GM03348 (cell line): ENCODE data around the gene SLC48A1.

Experiments used
- DNase-seq: peaks from one replicate; pipeline ENCODE4 v3.0.0; 2012; ENCODE audit warnings: low spot score

SLC48A1 gene

DNA sequence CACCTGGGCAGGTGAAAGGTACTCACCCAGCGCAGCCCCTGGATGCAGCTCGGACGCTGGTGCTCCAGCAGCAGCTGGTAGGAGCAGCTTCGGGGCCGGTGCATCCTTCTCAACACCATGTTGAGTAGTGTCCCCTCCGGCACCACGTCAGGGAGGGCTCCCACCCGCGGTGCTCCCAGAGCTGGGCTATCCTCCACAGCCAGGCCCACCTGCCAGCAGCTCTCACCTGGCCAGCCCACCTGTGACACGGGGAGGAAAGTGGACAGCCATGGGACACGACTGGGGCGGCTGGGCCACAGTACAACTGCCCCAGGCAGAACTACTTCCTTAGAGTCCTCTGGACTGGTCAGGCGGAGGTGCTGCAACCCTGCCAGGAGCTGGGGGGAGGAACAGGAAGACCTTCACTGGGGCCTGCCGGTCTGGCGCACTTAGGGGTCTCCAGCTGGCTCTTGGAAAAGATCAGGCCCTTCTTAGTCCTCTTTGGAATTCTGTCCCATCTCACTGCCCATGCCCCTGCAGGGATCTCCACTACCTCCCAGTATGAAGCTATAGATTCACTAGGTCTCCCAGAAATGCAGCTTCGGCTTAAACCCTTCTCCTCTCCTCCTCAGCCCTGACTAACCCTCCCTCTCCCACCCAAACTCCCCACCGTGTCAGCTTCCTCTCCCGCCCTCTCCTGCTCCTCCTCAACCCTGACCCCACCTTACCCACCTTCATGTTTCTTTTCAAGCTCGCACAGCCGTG lies 15.0 kb upstream of the SLC48A1 start:
- DNase-seq: no peak

DNA sequence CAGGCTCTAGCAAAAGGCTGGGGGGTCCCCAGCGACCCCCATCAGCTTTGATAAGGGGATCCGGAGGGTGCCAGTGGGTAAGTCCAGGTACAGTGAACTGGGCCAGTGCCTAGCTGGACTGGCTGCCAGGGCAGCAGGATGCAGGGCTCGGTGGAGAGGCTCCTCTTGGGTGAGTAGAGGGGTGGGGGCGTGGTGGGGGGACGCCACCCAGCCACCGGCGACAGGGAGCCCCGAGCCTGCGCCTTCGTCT lies 14.5 kb upstream of the SLC48A1 start:
- DNase-seq: no peak

DNA sequence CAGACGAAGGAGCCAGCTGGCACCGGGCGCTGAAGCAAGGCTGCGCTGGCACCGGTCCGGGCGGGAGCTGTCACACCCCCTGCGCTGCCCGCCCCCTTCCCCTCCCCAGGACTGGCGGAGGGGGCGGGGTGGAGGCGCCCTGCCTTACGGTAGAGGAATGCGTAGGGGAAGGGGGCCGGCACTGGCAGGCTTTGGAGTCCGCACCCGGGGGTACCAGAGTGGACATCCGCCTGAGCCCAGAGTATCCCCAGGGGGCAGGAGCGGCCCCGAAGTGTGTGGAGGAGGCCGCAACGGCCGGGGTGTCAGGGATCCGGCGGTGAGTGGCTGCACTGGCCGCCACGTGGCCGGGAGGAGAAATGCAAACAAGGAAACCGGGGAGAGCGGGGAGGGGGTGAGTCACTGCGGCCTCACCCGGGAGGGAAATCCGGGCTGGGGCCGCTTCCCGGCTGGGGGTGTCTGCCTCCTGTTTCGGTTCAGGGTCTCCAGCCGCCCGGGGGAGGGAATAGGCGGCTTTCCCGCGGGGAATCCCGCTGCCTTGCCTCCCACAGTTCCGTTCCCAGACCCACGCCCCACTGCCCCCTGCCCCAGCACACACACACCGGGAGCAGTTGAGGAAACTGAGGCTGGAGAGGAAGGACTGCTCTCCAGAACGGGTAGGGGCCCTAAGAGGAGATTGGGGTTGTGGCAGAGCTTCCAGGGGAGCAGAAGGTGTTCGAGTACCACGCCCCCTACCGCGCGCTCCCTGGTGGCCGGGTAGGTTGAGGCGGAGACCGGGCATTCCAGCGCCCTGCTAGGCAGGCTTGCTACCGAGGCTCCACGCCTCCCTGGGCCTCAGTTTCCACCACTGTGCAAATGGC lies 14.0 kb upstream of the SLC48A1 start, which contains the start of gene RAPGEF3:
Gene RAPGEF3 (minus strand): TSS at position 47 of the 857 bp plus-strand sequence. CDS start 324 bp downstream, outside the sequence.
- DNase-seq: peak; percentile 98

DNA sequence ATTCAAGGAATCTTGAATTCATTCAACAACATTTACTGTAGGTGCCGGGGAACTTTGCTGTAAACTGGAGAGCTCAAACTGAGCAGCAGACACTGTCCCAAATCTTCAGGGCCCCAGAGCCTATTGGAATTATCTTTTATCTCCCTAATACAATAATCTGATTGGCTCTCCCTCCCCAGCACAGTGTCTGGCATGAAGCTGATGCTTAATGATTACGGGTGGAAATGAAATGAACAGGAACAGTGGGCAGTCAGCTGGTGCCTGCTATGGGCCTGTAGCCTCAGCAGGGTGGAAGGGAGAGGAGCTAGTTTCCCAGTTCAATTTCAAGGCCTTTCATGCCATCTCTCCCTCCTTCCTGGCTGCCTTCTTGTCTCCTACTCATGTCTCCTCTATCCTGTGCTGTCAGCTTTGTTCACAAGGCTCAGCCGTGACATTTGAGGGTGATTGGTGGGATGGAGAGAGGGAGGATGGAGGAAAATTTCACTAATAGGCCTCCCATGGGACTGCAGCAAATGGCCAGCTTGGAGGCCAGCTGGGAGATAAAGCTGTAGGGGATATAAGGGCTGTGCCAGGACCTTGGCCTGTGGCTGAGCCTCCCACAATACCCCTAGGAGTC lies 10.1 kb upstream of the SLC48A1 start:
- DNase-seq: no peak

DNA sequence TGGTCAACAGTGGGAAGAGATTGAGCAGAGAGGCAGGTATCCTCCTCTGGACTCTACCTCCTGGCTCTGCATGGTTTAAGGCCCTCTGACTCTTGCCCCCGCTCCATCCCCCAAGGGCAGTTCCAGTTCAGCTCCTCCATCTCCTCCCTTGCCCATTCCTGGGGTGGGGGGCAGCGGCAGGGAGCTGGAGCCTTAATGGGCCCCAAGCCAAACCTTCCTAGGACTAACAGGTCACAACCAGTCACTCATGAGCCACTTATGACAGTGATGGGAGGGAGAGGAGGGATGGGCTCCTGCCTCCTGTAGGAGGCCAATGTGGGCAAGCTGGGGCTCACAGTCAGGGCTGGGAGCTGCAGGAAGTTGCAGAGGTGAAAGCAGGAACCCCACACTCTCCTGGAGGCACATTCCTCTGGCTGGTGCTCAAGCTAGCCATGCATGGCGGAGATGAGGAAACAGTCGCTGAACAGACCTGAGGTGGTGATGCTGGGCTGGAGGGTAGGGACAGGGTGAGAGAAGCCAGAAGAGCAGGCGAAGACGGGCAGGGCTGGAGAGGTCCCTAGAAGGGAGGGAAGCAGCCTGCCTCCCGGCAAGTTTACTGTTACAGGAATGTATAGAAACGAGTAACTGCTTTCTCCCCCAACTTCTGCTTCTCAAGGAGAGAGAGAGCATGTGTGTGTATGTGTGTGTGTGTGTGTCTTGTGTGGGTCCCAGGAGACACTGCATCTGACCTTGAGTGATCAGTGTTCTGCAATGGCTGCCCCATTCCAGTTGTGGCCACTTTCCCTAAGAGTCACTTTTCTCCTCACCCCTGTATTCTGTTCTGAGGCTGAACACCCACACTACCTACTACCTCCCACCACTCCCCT lies 9.3 kb upstream of the SLC48A1 start:
- no peak for DNase-seq

DNA sequence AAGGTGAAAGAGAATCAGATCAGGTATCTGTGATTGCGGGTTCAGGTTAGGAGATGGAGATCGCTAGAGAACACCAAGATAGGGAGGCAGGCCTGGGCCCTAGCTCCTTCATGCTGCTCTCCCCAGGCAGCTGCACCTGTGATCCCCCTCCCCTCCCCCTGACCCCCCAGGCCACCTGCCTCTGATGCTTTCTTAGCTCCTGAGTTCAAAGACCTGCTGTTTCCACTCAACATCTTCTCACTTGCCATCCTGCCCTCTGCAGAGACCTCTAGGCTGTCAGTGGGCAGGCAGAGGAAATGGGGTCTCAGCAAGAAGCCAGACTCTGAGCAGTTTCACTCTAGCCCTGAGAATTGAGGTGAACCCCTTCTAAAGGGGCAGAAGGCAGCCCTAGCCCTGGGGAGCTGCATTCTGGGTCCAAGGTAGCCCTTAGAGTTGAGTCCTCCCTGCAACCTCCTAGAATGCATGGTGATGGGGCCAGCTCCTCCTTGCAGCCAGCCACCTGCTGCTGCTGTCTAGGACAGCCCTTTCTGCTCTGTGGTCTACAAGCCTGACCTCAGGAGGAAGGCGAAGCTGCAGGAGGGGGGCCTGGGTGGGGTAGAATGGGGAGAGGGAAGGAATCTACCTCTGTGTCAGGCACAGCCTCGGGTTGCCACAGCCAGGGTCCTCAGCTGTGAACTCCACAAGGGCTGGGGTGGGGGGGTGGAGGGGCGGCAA lies 6.4 kb upstream of the SLC48A1 start:
- no peak for DNase-seq

DNA sequence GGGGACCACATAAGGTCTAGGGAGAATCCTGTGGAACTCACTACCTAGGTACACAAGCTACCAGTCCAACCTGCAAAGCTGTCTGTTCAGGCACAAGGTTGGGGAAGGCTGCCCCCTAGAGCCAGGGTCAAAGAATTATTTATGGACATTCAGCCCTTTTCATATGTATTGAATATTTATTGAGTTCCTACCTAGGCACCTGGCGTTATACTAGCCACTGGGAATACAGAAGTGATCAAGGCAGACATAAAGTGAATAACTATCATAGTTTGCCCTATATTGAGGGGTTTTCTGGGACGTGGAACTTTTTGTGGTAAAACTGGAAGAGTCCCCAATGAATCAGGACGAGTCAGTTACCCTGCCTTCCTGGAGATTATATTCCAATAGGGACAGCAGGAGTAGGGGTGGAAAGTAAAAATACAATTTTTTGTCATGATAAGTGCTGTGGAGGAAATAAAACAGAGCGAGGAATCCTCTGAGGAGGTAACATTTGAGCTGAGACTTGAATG lies 5.8 kb upstream of the SLC48A1 start:
- no peak for DNase-seq

DNA sequence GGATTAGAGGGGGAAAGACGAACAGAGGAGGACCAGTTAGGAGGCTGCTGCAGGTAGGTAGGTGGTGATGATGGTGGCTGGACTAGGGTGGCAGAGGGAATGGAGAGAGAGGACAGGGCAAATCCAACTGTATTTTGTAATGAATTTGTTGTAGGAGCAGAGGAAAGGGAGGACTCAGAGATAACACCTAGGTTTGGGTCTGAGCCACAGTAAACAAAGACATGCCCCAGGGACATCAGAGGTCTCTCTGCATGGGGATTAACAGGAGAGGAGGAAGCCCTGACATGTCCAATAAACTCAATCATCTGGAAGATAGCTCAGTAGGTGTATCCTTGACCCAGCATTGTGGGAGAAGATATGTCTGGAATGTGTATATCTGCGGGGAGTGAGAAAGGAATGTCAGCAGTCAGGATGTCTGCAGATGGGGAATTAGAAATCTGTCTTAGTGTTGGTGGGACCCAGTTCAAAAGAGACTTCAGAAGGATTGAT lies 4.7 kb upstream of the SLC48A1 start:
- DNase-seq: peak; percentile 79

DNA sequence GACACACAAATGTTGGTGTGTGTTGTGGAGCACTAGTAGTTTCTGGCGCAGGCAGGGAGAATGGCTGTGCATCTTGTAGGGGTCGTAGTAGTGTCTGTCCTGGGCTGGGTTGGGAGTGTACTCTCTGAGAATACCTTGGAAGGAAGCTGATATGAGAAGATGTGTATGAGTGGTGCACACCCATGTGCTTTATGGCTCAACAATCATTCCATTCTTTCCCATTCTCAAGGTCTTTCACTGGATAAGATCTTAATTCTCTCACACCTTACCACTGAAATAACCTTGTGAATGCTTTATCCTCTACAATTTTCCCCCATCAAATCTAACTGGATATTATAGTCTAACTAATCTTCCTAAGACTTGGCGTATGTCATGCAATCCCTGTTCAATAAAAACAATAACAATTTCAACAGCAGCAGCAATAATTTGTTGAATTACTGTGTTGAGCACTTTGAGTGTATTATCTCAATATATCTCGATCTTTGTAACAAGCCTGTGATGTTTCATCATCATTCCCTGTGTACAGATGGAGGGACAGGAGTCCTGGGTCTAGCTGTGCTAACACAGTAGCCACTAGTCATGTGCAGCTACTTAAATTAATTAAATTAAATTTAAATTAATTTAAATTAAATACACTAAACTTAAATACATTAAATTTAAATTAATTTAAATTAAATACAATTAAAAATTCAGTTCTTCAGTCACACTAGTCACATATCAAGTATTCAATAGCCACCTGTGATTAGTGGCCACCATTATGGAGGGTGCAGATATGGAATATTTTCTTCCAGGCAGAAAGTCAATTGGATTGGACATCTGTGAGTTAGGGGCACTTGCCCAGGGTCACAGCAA lies 3.6 kb upstream of the SLC48A1 start:
- no peak for DNase-seq

DNA sequence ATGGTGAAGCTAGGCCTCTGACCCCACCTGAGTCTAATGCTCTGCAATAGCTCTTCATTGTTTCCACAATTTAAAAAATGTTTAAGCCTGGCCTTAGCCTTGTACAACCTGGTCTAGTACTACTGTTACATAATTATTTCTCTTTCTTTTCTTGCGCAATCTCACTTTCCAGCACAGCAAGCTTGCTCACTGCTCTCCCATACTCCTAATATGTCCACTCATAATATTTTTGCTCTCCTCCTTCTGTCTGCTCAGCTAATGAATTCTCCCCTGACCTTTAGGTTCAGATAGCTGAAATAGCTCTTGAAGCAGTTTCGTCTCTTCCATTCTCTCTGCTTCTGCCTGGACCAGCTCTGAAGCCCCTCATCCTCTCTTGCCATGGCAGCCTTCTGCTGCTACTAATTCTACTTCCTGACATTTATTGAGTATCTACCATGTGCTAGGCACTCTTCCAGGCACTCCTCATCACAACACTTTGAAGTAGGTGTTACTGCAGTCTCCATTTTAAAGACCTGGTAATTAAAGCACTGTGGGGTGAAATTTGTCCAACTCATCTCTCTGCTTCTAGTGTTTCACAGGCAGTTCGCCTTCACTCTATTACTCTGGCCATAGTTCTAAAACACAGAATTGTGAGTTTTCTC lies 2.8 kb upstream of the SLC48A1 start:
- DNase-seq: peak; percentile 72

DNA sequence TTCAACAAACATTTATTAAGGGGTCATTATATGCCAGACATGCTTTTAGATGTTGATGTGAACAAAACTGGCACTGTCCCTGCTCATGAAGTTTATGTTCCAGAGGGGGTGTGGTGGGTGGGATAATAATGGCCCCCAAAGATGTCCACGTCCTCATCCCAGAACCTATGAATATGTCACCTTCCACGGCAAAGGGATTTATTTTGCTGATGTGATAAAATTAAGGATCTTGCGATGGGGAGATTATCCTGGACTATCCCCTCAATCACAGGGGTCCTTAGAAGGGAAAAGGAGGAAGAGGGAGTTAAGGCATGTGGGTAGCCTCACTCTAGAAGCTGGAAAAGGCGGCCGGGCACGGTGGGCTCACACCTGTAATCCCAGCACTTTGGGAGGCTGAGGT lies 1.7 kb upstream of the SLC48A1 start:
- no peak for DNase-seq

DNA sequence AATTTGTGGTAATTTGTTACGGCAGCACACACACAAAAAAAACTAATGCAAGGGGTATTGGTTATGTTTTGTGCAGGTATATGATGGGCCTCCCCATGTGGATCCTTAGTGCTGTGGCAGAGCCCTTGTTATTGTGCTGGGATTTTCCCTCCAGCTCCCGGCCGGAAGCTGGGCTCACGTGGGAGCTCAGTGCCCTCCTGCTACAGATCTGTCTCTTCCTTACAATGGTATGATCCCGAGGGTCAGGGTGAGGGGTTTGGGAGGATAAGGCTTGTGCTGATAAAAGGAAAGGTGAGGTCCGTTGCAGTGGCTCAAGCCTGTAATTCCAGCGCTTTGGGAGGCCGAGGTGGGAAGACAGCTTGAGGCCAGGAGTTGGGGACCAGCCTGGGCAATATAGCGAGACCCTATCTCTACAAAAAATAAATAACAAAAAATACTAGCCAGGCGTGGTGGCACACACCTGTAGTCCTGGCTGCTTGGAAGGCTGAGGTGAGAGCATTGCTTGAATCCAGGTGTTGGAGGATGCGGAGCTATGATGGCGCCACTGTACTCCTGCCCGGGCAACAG lies 861 bp upstream of the SLC48A1 start:
- no peak for DNase-seq

DNA sequence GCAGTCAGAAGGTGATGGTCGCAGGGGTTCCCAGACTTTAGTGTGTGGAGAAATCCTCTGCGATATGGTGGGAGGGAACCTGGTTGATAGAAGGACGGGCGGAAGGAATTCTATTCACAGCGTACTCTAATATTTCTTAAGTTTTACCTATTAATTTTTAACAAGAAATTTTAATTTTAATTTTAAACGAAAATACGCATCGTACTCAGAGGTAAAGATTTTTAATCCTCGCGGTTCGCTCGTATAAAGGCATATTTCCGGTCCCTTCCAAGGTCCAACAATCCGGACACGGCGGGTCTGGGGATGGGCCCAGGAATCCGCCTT lies 338 bp upstream of the SLC48A1 start:
- no peak for DNase-seq

DNA sequence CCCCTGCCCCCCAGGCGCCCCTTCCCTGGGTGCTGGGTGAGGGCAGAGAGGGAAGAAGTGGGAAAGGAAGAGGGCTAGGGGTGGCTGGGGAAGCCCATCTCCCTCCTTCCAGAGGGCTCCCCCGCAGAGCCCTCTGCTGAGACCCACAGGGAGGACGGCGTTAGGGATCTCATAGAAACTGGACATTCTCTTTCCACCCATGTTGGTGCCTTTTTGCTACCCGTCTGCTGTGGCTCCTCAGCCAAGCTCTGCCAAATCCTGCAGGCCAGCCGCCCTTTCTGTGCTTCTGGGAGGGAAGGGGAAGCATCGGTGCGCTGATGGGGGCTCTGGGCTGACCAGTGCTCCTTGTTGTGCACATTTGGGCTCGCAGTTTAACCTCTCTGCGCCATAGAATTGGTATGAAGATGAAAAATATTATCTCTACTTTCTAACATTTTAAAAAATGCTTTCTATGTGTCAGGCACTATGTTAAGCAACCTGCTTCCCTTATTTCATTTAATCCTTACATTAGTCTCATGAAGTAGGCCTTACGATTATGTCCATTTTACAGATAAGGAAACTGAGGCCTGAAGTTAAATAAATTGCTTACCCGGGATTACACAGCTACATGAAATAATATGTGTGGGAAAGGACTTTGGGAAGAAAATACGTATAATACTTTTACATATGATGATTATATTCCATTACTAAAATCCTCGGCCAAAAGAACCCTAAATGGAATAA lies 981 bp downstream of the SLC48A1 start:
- DNase-seq: no peak

DNA sequence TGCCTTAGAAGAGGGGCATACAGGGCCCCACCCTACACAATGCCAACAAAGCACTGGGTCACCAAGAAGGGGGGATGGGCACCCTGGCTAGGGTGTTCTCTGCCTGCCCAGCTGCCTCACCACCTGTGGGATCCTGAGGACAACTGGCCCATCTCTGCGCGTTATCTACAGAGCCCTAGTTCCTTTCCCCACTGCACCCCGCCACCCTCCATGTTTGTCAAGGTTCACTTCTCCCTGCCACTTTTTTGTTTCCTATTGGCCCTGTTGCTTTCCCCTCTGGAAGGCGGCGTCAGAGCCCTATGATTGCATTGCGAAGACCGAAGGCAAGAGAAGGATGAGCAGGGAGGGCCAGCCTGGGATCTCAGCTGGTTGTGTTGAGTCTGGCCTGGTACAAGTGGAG lies 1.6 kb downstream of the SLC48A1 start:
- no peak for DNase-seq

DNA sequence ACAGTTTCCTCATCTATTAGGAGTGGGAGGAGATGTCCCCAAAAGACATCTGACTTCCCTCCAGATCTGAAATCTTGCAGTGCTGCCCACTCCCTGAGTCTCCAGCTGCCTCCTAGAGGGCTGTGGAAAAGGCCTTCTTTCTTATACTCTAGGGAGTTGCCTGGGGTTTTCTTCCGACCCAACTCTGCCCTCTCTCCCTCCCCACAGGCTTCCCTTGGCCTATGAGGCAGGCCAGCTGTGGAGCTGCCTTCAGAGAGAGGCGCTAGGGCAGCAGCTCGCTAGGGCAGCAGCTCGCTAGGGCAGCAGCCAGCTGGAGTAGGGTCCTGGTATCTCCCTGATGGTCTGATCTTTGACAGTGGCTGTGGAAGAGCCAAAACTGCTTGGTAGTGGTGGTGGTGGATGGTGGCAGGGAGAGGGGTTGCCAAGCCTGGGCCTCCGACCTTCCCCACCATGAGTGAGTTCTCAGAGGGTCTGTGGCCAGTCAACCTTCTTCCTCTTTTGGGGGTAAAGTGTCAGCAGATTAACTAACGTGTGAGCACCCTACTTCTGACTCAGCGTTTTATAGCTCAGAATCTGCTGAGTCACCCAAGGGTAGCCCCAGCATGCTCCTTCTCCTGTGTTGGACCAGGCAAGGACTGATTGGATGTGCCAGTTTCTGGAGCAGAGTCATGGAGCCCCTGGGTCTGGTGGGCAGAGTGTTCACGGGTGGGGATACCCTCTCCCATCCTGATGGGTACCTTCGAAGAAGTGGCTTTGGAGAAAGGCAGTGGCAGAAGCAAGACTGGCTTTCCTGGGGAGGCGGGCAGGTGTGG lies 2.3 kb downstream of the SLC48A1 start:
- no peak for DNase-seq

DNA sequence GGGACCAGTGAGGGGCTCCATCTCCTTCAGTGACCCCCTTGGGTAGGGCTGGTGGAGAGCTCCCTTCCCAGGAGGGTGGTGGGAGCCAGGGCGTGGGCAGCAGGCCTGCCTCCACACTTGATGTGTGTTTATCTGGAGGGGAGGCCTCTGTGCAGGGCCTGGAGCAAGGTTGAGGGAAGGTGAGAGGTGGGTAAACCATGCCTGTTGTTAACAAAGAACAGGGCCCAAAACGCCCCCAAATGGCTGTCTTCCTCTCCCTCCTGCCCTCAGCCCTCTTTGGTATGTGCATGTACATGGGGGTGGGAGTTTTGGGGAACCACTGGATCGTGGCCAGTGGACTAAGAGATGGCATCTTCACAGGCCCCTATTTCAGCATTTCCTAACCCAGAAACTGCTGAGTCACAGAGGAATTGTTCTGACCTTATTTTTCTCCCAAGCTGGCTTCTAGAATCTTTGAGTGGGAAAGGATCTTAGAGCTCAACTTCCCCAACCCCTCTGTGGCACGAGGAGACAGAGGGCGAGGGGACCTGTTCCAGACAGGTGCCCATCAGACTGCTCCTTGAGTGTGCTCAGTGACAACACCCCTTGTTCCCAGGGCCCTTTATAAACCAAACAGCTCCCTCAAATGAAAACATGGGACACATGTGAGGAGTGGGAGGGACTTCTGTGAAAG lies 3.6 kb downstream of the SLC48A1 start:
- peak; percentile 61 for DNase-seq
